Lung (tissue), 12 donors: ENCODE measurements around the gene CAMK2D. TPM values are rescaled to one million over a fixed set of nuclear protein-coding genes. Genes with fewer than 3 reads are reported as not detected.

Source experiments
- ATAC-seq: fragments of 200-7000 bp; cut with Tn5 transposase; one replicate; pipeline ENCODE4 v1.9.1; 2020; ENCODE audit warnings: moderate number of reproducible peaks; ENCODE audit not compliant: insufficient read depth, low FRiP score
- DNase-seq, 3 donors: peaks; one replicate each; pipeline ENCODE4 v3.0.0-alpha.2; 2013 to 2017
- H3K27ac ChIP-seq, 2 donors: one replicate each; pipeline ENCODE4 v1.5.1; 2013; ENCODE audit warnings: mild to moderate bottlenecking in 2 of 2, moderate library complexity in 2 of 2, control low read depth in 1 of 2, inconsistent platforms in 1 of 2, low read depth in 1 of 2, low read length in 1 of 2
- H3K27me3 ChIP-seq, 3 donors: one replicate each; pipeline ENCODE4 v1.5.1; 2013; ENCODE audit warnings: low read length in 2 of 3; ENCODE audit not compliant: control insufficient read depth in 3 of 3, insufficient read depth in 3 of 3
- H3K36me3 ChIP-seq, 4 donors: one replicate each; pipeline ENCODE4 v1.5.1; 2013; ENCODE audit warnings: low read length in 4 of 4, mild to moderate bottlenecking in 1 of 4, moderate library complexity in 1 of 4; ENCODE audit not compliant: control insufficient read depth in 4 of 4, insufficient read depth in 4 of 4
- H3K4me1 ChIP-seq, 5 donors: one replicate each; pipeline ENCODE4 v1.5.1; 2013; ENCODE audit warnings: low read length in 5 of 5, mild to moderate bottlenecking in 2 of 5, moderate library complexity in 1 of 5; ENCODE audit not compliant: control insufficient read depth in 5 of 5, insufficient read depth in 5 of 5
- H3K4me3 ChIP-seq: one replicate; pipeline ENCODE4 v1.5.1; 2013; ENCODE audit warnings: mild to moderate bottlenecking, control low read depth, moderate library complexity
- H3K9ac ChIP-seq, 2 donors: one replicate each; pipeline ENCODE4 v1.5.1; 2013; ENCODE audit warnings: low read length in 2 of 2, control low read depth in 1 of 2; ENCODE audit not compliant: insufficient read depth in 1 of 2
- H3K9me3 ChIP-seq, 4 donors: one replicate each; pipeline ENCODE4 v1.5.1; 2013; ENCODE audit warnings: low read length in 3 of 4, mild to moderate bottlenecking in 1 of 4, moderate library complexity in 1 of 4; ENCODE audit not compliant: control insufficient read depth in 4 of 4, insufficient read depth in 3 of 4
- WGBS, 2 donors: extraction: QIAGEN DNeasy Blood & Tissue Kit; methylation state at CpG; one replicate each; pipeline ENCODE4 v1.1.7; 2013; 5-methylcytosine and 5-hydroxymethylcytosine counted together
- polyA plus RNA-seq, 2 donors: library from polyadenylated mRNA; stranded (reverse); fragments of 200-250 nt; gene quantifications; one replicate each; pipeline ENCODE4 v1.2.1, GENCODE V29; 2013
- total RNA-seq, 2 donors: library from RNA; depleted of rRNA in 1 of 2; stranded (reverse); fragments of >200 nt in 1 of 2; gene quantifications; one replicate each; pipeline ENCODE4 v1.2.1, GENCODE V29; 2014 to 2021
- TF ChIP-seq, protein P1 (sequence below): IDR thresholded peaks from 2 replicates; pipeline ENCODE4 v1.5.1; 2012; ENCODE audit warnings: mild to moderate bottlenecking; ENCODE audit errors: control extremely low read depth, extremely low read depth
- donor health status: control.
- donor health status: control.
- donor health status: Bipolar disorder and iron deficiency.
- donor health status: healthy.
- donor health status: DM: yes; HTN: yes; CAD: no.

The CAMK2D gene
- total and polyA plus RNA-seq, 4 donors = 11.9 to 98.2 (median 36.6) TPM

DNA sequence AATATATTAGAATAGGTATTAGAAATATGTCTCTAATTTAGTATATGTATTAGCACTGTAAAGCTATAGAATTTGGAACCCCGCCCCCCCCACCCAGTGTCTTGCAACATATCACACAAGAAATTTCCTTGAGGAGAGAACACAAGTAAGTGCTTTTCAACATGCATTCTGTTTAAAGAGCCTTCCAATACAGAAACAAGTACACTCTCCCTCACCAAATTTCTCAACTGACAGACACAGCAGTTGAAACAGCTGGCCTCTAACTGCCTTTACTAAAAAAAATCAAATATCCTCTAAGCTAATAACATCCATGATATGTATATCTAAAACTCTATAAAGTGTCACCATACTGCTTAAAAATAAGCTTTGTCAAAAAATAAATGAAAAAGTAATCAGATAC is 12.4 kb downstream of the CAMK2D start:
- H3K4me3 ChIP-seq = no peak overlapping the region
- H3K36me3 ChIP-seq = peaks cover 0 to 3% (median 2%) of the 10 kb centered on the region in 4 donors
- TF ChIP-seq, protein P1, sequence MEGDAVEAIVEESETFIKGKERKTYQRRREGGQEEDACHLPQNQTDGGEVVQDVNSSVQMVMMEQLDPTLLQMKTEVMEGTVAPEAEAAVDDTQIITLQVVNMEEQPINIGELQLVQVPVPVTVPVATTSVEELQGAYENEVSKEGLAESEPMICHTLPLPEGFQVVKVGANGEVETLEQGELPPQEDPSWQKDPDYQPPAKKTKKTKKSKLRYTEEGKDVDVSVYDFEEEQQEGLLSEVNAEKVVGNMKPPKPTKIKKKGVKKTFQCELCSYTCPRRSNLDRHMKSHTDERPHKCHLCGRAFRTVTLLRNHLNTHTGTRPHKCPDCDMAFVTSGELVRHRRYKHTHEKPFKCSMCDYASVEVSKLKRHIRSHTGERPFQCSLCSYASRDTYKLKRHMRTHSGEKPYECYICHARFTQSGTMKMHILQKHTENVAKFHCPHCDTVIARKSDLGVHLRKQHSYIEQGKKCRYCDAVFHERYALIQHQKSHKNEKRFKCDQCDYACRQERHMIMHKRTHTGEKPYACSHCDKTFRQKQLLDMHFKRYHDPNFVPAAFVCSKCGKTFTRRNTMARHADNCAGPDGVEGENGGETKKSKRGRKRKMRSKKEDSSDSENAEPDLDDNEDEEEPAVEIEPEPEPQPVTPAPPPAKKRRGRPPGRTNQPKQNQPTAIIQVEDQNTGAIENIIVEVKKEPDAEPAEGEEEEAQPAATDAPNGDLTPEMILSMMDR = no peak
- no peaks in the 10 kb centered on the region for H3K27me3 ChIP-seq
- WGBS, 2 donors = 70 to 89% methylated on average over 1 of the region's 1 CpG
- H3K27ac ChIP-seq = no peak overlapping the region
- H3K4me1 ChIP-seq = peaks cover 0 to 11% (median 0%) of the 10 kb centered on the region in 5 donors
- no peak overlapping the region for H3K9ac ChIP-seq
- no peaks in the 10 kb centered on the region for H3K9me3 ChIP-seq
- ATAC-seq (no peak), DNase-seq (peak in 2 of 3 donors; percentile 24 to 42)

DNA sequence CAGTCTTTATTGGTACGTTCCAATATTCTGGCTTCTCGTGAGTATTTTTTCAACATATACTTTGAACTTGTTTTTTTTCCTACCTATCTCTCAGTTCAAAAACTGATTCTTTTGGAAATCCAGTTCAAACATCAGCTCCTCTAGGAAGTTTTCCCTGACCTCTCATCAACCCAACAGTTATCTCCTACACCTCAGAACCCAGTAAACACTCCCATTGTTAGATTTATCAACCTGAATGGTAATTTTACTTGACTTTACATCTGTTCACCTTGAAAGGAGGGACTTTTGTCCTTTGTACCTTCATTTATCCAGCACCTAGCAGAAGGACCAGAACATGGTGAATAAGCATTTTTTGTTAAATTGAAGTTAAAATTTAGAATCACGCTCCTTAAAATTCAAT is 13.6 kb downstream of the CAMK2D start:
- Histone ChIP-seq H3K27ac (no peak overlapping the region), H3K36me3 (peaks cover 0 to 3% (median 2%) of the 10 kb centered on the region in 4 donors), H3K27me3 (no peaks in the 10 kb centered on the region), H3K9ac (no peak overlapping the region), H3K4me1 (peaks cover 0 to 15% (median 0%) of the 10 kb centered on the region in 5 donors), H3K4me3 (no peak overlapping the region), H3K9me3 (no peaks in the 10 kb centered on the region)
- WGBS, 2 donors = 97 to 99% methylated on average over 3 of the region's 3 CpGs
- DNase-seq = no peak
- TF ChIP-seq, protein P1 = no peak
- ATAC-seq = no peak

DNA sequence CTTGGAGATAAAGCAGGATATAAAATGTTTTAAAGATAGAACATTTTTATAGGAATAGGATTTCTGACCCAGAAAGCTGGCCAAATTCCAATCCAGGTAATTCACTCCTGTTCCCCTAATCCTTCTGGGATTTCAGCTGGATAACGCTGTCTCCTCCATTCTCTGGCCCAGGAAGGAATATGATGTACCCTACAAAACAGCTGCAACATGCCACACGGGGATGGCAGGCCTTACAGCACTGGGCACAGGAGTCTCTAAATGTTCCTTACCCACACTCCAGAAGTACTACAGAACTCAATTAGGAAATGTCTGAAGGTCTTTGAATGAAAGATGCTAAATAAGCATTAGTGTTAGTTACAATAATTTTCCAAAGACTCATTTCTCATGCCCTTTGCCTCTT is 15.8 kb downstream of the CAMK2D start:
- no peak for DNase-seq
- ATAC-seq = no peak
- Histone ChIP-seq H3K27me3 (no peaks in the 10 kb centered on the region), H3K27ac (no peak overlapping the region), H3K36me3 (peaks cover 0 to 2% (median 1%) of the 10 kb centered on the region in 4 donors), H3K4me1 (peaks cover 0 to 19% (median 0%) of the 10 kb centered on the region in 5 donors), H3K9ac (no peak overlapping the region), H3K9me3 (no peaks in the 10 kb centered on the region), H3K4me3 (no peak overlapping the region)
- WGBS, 2 donors = 93 to 97% methylated on average over 2 of the region's 2 CpGs
- TF ChIP-seq, protein P1 = no peak

DNA sequence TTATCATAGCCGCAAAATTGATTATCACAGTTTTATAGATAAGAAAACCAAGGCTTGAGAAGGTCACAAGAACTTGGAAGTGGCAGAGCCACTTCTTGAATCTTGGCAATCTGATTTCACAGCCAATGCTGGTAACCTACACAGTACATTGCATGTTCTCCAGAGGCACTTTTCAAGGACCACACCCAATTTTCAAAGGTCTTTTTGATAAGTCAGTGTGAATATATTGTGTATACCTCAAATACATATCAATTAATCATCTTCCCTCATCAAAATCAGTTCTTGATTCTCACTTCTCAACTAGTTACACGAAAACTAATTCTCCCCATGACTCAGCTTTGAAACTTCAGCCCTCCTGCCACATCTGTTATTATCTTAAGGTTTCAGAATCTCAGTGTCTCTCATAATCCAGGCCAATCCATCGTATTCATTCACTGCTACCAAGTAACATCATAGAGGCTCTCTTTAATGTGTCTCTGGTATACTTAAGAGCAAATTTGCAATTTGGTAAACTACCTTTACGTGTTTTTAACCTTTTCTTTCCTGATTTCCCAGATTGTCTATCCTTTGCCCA is 16.8 kb downstream of the CAMK2D start:
- H3K9me3 ChIP-seq = no peaks in the 10 kb centered on the region
- no peaks in the 10 kb centered on the region for H3K27me3 ChIP-seq
- no peak overlapping the region for H3K4me3 ChIP-seq
- DNase-seq (no peak), ATAC-seq (no peak)
- WGBS, 2 donors = 92 to 95% methylated on average over 4 of the region's 4 CpGs
- TF ChIP-seq, protein P1 = no peak
- H3K27ac ChIP-seq = no peak overlapping the region
- H3K36me3 ChIP-seq = peaks cover 0 to 1% (median 0%) of the 10 kb centered on the region in 4 donors
- peaks cover 0 to 14% (median 0%) of the 10 kb centered on the region in 5 donors for H3K4me1 ChIP-seq
- H3K9ac ChIP-seq = no peak overlapping the region
